OCI-LY3 (cell line): ENCODE data around the gene AR.
"Not testable (repeated sequence)": the region's sequence is repeated elsewhere in the genome, so short reads cannot be mapped to it uniquely, and the experiment has no call there.

Experiments
- H2AFZ ChIP-seq: fragments of 200-600, 300-600 bp; shearing (Covaris generic); 2 replicates; pipeline ENCODE4 v1.6.0; 2014; ENCODE audit warnings: antibody characterized with exemption, low read depth, low read length
- H3K27ac ChIP-seq: fragments of 200-600, 300-600 bp; sonication (generic); 2 replicates; pipeline ENCODE4 v1.5.1; 2014; ENCODE audit warnings: mild to moderate bottlenecking, low read length, moderate library complexity, mixed read lengths
- H3K27me3 ChIP-seq: fragments of 200-600, 300-600 bp; sonication (generic); 2 replicates; pipeline ENCODE4 v1.6.1; 2014; ENCODE audit warnings: low read depth, low read length, mixed read lengths
- H3K36me3 ChIP-seq: fragments of 200-600, 300-600 bp; sonication (generic); replicated peaks from 2 replicates; pipeline ENCODE3; 2014; ENCODE audit warnings: low read depth, low read length, mixed read lengths
- H3K4me1 ChIP-seq: fragments of 300-600, 200-600 bp; sonication (generic); 2 replicates; pipeline ENCODE4 v1.6.1; 2014; ENCODE audit warnings: low read length, mixed read lengths
- H3K4me2 ChIP-seq: fragments of 200-600, 300-600 bp; sonication (generic); 2 replicates; pipeline ENCODE4 v1.6.1; 2014; ENCODE audit warnings: low read length, mixed read lengths
- H3K4me3 ChIP-seq: fragments of 300-600, 200-600 bp; sonication (generic); 2 replicates; pipeline ENCODE4 v1.5.1; 2014; ENCODE audit warnings: antibody characterized with exemption, mild to moderate bottlenecking, low read length, moderate library complexity
- H3K79me2 ChIP-seq: fragments of 300-600, 200-600 bp; shearing (Covaris generic); 2 replicates; pipeline ENCODE4 v1.6.1; 2014; ENCODE audit warnings: mild to moderate bottlenecking, low read length, mixed read lengths
- H3K9ac ChIP-seq: fragments of 300-600, 200-600 bp; shearing (Covaris generic); 2 replicates; pipeline ENCODE4 v1.6.0; 2014; ENCODE audit warnings: mild to moderate bottlenecking, low read length, moderate library complexity
- H3K9me3 ChIP-seq: fragments of 200-600, 300-600 bp; shearing (Covaris generic); 2 replicates; pipeline ENCODE4 v1.6.1; 2014; ENCODE audit warnings: low read length, mixed read lengths; ENCODE audit not compliant: insufficient read depth
- H4K20me1 ChIP-seq: fragments of 200-600, 300-600 bp; sonication (generic); 2 replicates; pipeline ENCODE4 v1.6.1; 2016; ENCODE audit warnings: low read length, mixed read lengths; ENCODE audit not compliant: insufficient read depth
- CTCF ChIP-seq: fragments of 200-600, 300-600 bp; sonication (generic); IDR thresholded peaks from 2 replicates; pipeline ENCODE4 v1.5.1; 2014; ENCODE audit warnings: antibody characterized with exemption, low read length, low read depth
- EZH2phosphoT487 ChIP-seq: fragments of 200-600 bp; shearing (Covaris generic); IDR thresholded peaks from 2 replicates; pipeline ENCODE4 v1.6.1; 2018; ENCODE audit warnings: antibody characterized with exemption, mixed run types, low read depth

AR gene

GRCh38 chrX:67652543-67652942 lies 108.7 kb downstream of the AR start:
- Histone ChIP-seq H3K27me3 (no peaks in the 10 kb centered on the region), H3K4me2 (no peak overlapping the region), H3K36me3 (no peaks in the 10 kb centered on the region), H3K79me2 (no peaks in the 10 kb centered on the region), H3K4me3 (no peak overlapping the region), H3K9me3 (no peaks in the 10 kb centered on the region), H3K27ac (no peak overlapping the region), H3K4me1 (no peaks in the 10 kb centered on the region), H4K20me1 (no peaks in the 10 kb centered on the region), H2AFZ (no peak overlapping the region), H3K9ac (no peak overlapping the region)
- TF ChIP-seq CTCF (no peak), EZH2phosphoT487 (no peak)

- H3K27ac ChIP-seq, result no peak overlapping the region
Measured at GRCh38 chrX:67654301-67654700, 110.5 kb downstream of the AR start.

GRCh38 chrX:67665583-67665982 lies 121.8 kb downstream of the AR start:
- Histone ChIP-seq H3K9me3 (no peaks in the 10 kb centered on the region), H3K9ac (no peak overlapping the region), H4K20me1 (no peaks in the 10 kb centered on the region), H3K4me1 (no peaks in the 10 kb centered on the region), H3K4me2 (no peak overlapping the region), H3K27me3 (no peaks in the 10 kb centered on the region), H3K4me3 (no peak overlapping the region), H3K36me3 (no peaks in the 10 kb centered on the region), H3K27ac (no peak overlapping the region), H3K79me2 (no peaks in the 10 kb centered on the region), H2AFZ (no peak overlapping the region)
- TF ChIP-seq EZH2phosphoT487 (no peak), CTCF (no peak)

More at GRCh38 chrX:67654301-67654700, 110.5 kb downstream of the AR start:
- no peaks in the 10 kb centered on the region for H3K36me3 ChIP-seq
- H3K4me3 ChIP-seq, result no peak overlapping the region
- H3K4me2 ChIP-seq, result no peak overlapping the region
- H3K27me3 ChIP-seq, result no peaks in the 10 kb centered on the region
- TF ChIP-seq CTCF, result no peak
- no peak for TF ChIP-seq EZH2phosphoT487
- H3K9ac ChIP-seq, result no peak overlapping the region
- H4K20me1 ChIP-seq, result no peaks in the 10 kb centered on the region
- H2AFZ ChIP-seq, result no peak overlapping the region
- no peaks in the 10 kb centered on the region for H3K9me3 ChIP-seq
- H3K79me2 ChIP-seq, result no peaks in the 10 kb centered on the region
- H3K4me1 ChIP-seq, result no peaks in the 10 kb centered on the region

- H3K4me1 ChIP-seq, H3K27ac ChIP-seq, H3K36me3 ChIP-seq, H3K9ac ChIP-seq, H3K27me3 ChIP-seq, H3K4me2 ChIP-seq, H3K9me3 ChIP-seq, H2AFZ ChIP-seq, H3K4me3 ChIP-seq, H4K20me1 ChIP-seq, H3K79me2 ChIP-seq: not testable (repeated sequence)
Measured at GRCh38 chrX:67670717-67671116, 126.9 kb downstream of the AR start.

GRCh38 chrX:67673741-67674274 lies 130.0 kb downstream of the AR start:
- no peaks in the 10 kb centered on the region for H3K79me2 ChIP-seq
- no peaks in the 10 kb centered on the region for H3K27me3 ChIP-seq
- no peaks in the 10 kb centered on the region for H4K20me1 ChIP-seq
- no peaks in the 10 kb centered on the region for H3K9me3 ChIP-seq
- H3K36me3 ChIP-seq, result no peaks in the 10 kb centered on the region
- no peak overlapping the region for H3K4me2 ChIP-seq
- H3K27ac ChIP-seq, result no peak overlapping the region
- H3K4me1 ChIP-seq, result no peaks in the 10 kb centered on the region
- TF ChIP-seq EZH2phosphoT487 (no peak), CTCF (no peak)
- H3K9ac ChIP-seq, result no peak overlapping the region
- no peak overlapping the region for H3K4me3 ChIP-seq
- no peak overlapping the region for H2AFZ ChIP-seq
